Stomach (tissue), 9 donors: ENCODE measurements around the gene RYR1. TPM values are rescaled to one million over a fixed set of nuclear protein-coding genes. Genes with fewer than 3 reads are reported as not detected.

Experiments used
- DNase-seq, 2 donors: peaks; one replicate each; pipeline versions ENCODE4 v3.0.0 to v3.0.0-alpha.2; 2013 to 2019
- H3K27ac ChIP-seq, 5 donors: fragments of 200-600 bp in 4 of 5; sonication (generic) in 4 of 5; one replicate each; pipeline ENCODE4 v1.5.1; 2013 to 2019; ENCODE audit warnings: mild to moderate bottlenecking in 1 of 5, moderate library complexity in 1 of 5
- H3K27me3 ChIP-seq, 3 donors: fragments of 200-600 bp; sonication (generic); one replicate each; pipeline ENCODE4 v1.5.1; 2017 to 2019; ENCODE audit warnings: mixed run types in 1 of 3
- H3K36me3 ChIP-seq, 4 donors: fragments of 200-600 bp; sonication (generic); 1 replicate in 3 of 4; 2 replicates in 1 of 4; pipeline ENCODE4 v1.5.1; 2016 to 2019
- H3K4me1 ChIP-seq, 4 donors: fragments of 200-600 bp; sonication (generic); one replicate each; pipeline ENCODE4 v1.5.1; 2016 to 2019
- H3K4me3 ChIP-seq, 4 donors: fragments of 200-600 bp; sonication (generic) in 3 of 4; one replicate each; pipeline ENCODE4 v1.5.1; 2016 to 2019; ENCODE audit warnings: mild to moderate bottlenecking in 1 of 4
- H3K9me3 ChIP-seq, 4 donors: fragments of 200-600 bp; sonication (generic); one replicate each; pipeline ENCODE4 v1.5.1; 2016 to 2019
- CTCF ChIP-seq, 7 experiments: fragments of 450-650 bp in 4 of 7; fragments of 200-600 bp in 3 of 7; sonication (generic) in 3 of 7; IDR thresholded peaks; one replicate each; pipeline ENCODE4 v1.5.1; 2016 to 2019; ENCODE audit warnings: antibody characterized with exemption in 7 of 7, control low read depth in 2 of 7, mild to moderate bottlenecking in 1 of 7
- EP300 ChIP-seq: sonication (generic); formaldehyde crosslinking; IDR thresholded peaks from one replicate; pipeline ENCODE4 v1.6.1; 2017; ENCODE audit warnings: antibody characterized with exemption
- POLR2A ChIP-seq, 4 donors: fragments of 450-650 bp; IDR thresholded peaks; one replicate each; pipeline ENCODE4 v1.6.1; 2016; ENCODE audit warnings: antibody characterized with exemption in 4 of 4, control low read depth in 2 of 4, mild to moderate bottlenecking in 1 of 4, moderate library complexity in 1 of 4
- POLR2AphosphoS5 ChIP-seq, 3 donors: sonication (generic); formaldehyde crosslinking; IDR thresholded peaks; one replicate each; pipeline ENCODE4 v1.6.1; 2016; ENCODE audit warnings: antibody characterized with exemption in 3 of 3
- WGBS, 5 donors: extraction: QIAGEN DNeasy Blood & Tissue Kit in 3 of 5; methylation state at CpG; one replicate each; pipeline versions ENCODE4 v1.1.5 to v1.1.7; 2013 to 2018; 5-methylcytosine and 5-hydroxymethylcytosine counted together
- intact Hi-C: fragments of 100-400 bp; cut with DNase I; formaldehyde crosslinking; loops from one replicate; pipeline ENCODE4 v1.15.1; 2023; ENCODE audit warnings: low total_unique reads
- polyA plus RNA-seq, 3 donors: library from polyadenylated mRNA; stranded (reverse); fragments of 200-250 nt; gene quantifications; one replicate each; pipeline ENCODE4 v1.2.3, GENCODE V29; 2013
- total RNA-seq, 5 donors: library from RNA; depleted of rRNA; stranded (reverse); fragments of >200 nt; gene quantifications; one replicate each; pipeline versions ENCODE4 v1.1.0 to v1.2.3, GENCODE V29; 2014 to 2016
- donor health status: healthy with polysubstance abuse.
- donor health status: Bipolar disorder and iron deficiency.
- donor health status: healthy.

RYR1 gene
- total and polyA plus RNA-seq, 8 donors, result under 0.01 to 10.7 (median 1.2) TPM

DNA sequence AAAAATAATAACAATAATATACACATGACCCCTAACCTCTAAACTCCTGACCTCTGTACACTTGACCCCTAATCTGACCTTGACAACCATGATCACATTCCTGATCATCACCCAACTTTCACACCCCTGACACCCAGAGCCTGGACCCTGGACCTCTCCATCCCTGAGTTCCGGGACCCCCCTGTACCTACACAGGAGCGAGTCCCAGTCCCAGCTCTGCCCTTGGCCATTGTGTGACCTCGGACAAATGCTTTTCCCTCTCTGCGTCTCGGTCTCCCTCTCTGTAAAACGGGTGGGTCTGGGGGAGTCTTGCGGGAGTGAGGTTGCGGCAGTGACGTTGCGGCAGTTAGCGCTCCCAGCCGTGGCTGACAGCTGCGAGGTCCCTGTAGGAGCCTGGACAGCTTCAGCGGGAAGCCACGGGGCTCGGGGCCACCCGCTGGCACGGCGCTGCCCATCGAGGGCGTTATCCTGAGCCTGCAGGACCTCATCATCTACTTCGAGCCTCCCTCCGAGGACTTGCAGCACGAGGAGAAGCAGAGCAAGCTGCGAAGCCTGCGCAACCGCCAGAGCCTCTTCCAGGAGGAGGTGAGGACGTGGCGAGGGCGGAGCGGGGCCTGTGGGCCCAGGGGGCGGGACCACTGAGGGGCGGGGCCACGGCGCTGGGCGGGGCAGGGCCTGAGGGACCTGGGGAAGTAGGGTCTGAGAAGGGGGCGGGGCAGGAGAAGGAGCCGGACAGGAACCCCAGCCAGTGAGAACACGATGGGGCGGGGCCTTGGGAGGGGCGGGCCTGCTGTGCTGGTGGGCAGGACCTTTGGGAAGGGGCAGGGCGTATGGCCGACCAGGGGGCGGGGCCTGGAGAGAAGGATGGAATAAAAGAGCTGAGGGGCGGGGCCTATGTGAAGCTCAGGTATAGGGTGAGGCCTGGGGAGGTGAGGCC is 19.2 kb downstream of the RYR1 start:
- Histone ChIP-seq H3K27ac (no peak overlapping the region), H3K4me1 (no peaks in the 10 kb centered on the region), H3K27me3 (no peaks in the 10 kb centered on the region), H3K4me3 (no peak overlapping the region), H3K36me3 (no peaks in the 10 kb centered on the region), H3K9me3 (no peaks in the 10 kb centered on the region)
- 59 to 76% (median 71%) methylated on average over 37 to 45 of the region's 45 CpGs for WGBS, 5 donors
- intact Hi-C loops, result no loop called here
- TF ChIP-seq CTCF (IDR thresholded peaks at IDR 0.05) (no peak), POLR2A (IDR thresholded peaks at IDR 0.05) (no peak), POLR2AphosphoS5 (IDR thresholded peaks at IDR 0.05) (no peak), EP300 (no peak)
- DNase-seq, result peak in 1 of 2 donors; percentile 12

GRCh38 chr19:38453596-38453995 is 20.1 kb downstream of the RYR1 start:
- TF ChIP-seq POLR2AphosphoS5 (IDR thresholded peaks at IDR 0.05), result no peak
- TF ChIP-seq CTCF (IDR thresholded peaks at IDR 0.05), result no peak
- no peak for TF ChIP-seq POLR2A (IDR thresholded peaks at IDR 0.05)
- no peak for TF ChIP-seq EP300
- no peak for DNase-seq
- no peaks in the 10 kb centered on the region for H3K9me3 ChIP-seq
- no peak overlapping the region for H3K27ac ChIP-seq
- intact Hi-C loops, result no loop called here
- H3K4me3 ChIP-seq, result no peak overlapping the region
- no peaks in the 10 kb centered on the region for H3K27me3 ChIP-seq
- WGBS, 5 donors, result 69 to 82% (median 74%) methylated on average over 3 of the region's 3 CpGs
- H3K4me1 ChIP-seq, result no peaks in the 10 kb centered on the region
- no peaks in the 10 kb centered on the region for H3K36me3 ChIP-seq

DNA sequence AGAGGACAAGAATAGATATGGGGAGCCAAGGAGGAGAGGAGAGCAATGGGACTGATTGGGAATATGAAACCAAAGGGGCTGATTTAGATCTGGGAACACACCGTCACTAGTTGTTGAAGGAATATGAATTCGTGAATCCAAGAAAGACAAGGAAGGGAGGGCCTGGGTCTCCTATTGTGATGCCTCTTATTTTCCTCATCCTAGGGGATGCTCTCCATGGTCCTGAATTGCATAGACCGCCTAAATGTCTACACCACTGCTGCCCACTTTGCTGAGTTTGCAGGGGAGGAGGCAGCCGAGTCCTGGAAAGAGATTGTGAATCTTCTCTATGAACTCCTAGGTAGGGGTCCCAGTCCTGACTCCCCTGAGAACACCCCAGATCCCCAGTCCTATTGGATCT is 21.5 kb downstream of the RYR1 start:
- peak in 1 of 2 donors; percentile 57 for DNase-seq
- Histone ChIP-seq H3K36me3 (no peaks in the 10 kb centered on the region), H3K9me3 (no peaks in the 10 kb centered on the region), H3K4me3 (no peak overlapping the region), H3K4me1 (no peaks in the 10 kb centered on the region), H3K27ac (no peak overlapping the region), H3K27me3 (no peaks in the 10 kb centered on the region)
- no peak for TF ChIP-seq POLR2AphosphoS5 (IDR thresholded peaks at IDR 0.05)
- no peak for TF ChIP-seq CTCF (IDR thresholded peaks at IDR 0.05)
- no peak for TF ChIP-seq EP300
- TF ChIP-seq POLR2A (IDR thresholded peaks at IDR 0.05), result no peak
- 39 to 52% (median 47%) methylated on average over 4 of the region's 4 CpGs for WGBS, 5 donors
- intact Hi-C loops, result no loop called here

- no peak for TF ChIP-seq CTCF (IDR thresholded peaks at IDR 0.05)
- no peak for TF ChIP-seq POLR2A (IDR thresholded peaks at IDR 0.05)
- no peak for TF ChIP-seq POLR2AphosphoS5 (IDR thresholded peaks at IDR 0.05)
- no peak for TF ChIP-seq EP300
- WGBS, 5 donors, result 62 to 72% (median 67%) methylated on average over 5 of the region's 5 CpGs
- H3K27me3 ChIP-seq, result no peaks in the 10 kb centered on the region
- no peak for DNase-seq
- no peak overlapping the region for H3K4me3 ChIP-seq
- no peak overlapping the region for H3K27ac ChIP-seq
- no peaks in the 10 kb centered on the region for H3K36me3 ChIP-seq
- H3K4me1 ChIP-seq, result no peaks in the 10 kb centered on the region
- H3K9me3 ChIP-seq, result no peaks in the 10 kb centered on the region
- intact Hi-C loops, result no loop called here
These were observed 23.7 kb downstream of the RYR1 start for GRCh38 chr19:38457202-38457601.
